Esophagus squamous epithelium (tissue), 5 donors: Measurements from ENCODE around the gene TMEM63B. TPM values are rescaled to one million over a fixed set of nuclear protein-coding genes. Genes with fewer than 3 reads are reported as not detected.
A peak's percentile ranks its signal among the peaks of the same experiment; 100 is the strongest.
"Not testable (repeated sequence)": the region's sequence is repeated elsewhere in the genome, so short reads cannot be mapped to it uniquely, and the experiment has no call there.

Source experiments
- DNase-seq: peaks from one replicate; lab custom pipeline; 2025; lab: John Stamatoyannopoulos, UW
- H3K27ac ChIP-seq, 4 donors: fragments of 200-600 bp; sonication (generic); one replicate each; pipeline ENCODE4 v1.5.1; 2016 to 2019; ENCODE audit warnings: mild to moderate bottlenecking in 1 of 4
- H3K27me3 ChIP-seq, 4 donors: fragments of 200-600 bp; sonication (generic); 1 replicate in 3 of 4; 2 replicates in 1 of 4; pipeline versions ENCODE4 v1.5.1 to v1.6.0; 2017 to 2021; ENCODE audit warnings: antibody characterized with exemption in 1 of 4
- H3K36me3 ChIP-seq, 3 donors: fragments of 200-600 bp; sonication (generic); one replicate each; pipeline ENCODE4 v1.5.1; 2016 to 2019
- H3K4me1 ChIP-seq, 3 donors: fragments of 200-600 bp; sonication (generic); one replicate each; pipeline ENCODE4 v1.5.1; 2017 to 2019
- H3K4me3 ChIP-seq, 4 donors: fragments of 200-600 bp; sonication (generic); 1 replicate in 3 of 4; 2 replicates in 1 of 4; pipeline ENCODE4 v1.5.1; 2016 to 2019; ENCODE audit warnings: mild to moderate bottlenecking in 2 of 4, moderate library complexity in 1 of 4
- H3K9me3 ChIP-seq, 3 donors: fragments of 200-600 bp; sonication (generic); one replicate each; pipeline ENCODE4 v1.5.1; 2016 to 2019
- CTCF ChIP-seq, 6 experiments: fragments of 450-650 bp in 4 of 6; fragments of 200-600 bp in 2 of 6; sonication (generic) in 2 of 6; IDR thresholded peaks; one replicate each; pipeline ENCODE4 v1.5.1; 2016 to 2019; ENCODE audit warnings: antibody characterized with exemption in 6 of 6, mild to moderate bottlenecking in 4 of 6, moderate library complexity in 4 of 6
- POLR2A ChIP-seq, 4 donors: fragments of 450-650 bp; IDR thresholded peaks; one replicate each; pipeline ENCODE4 v1.6.1; 2017; ENCODE audit warnings: antibody characterized with exemption in 4 of 4, mild to moderate bottlenecking in 4 of 4, moderate library complexity in 3 of 4
- WGBS, 2 donors: methylation state at CpG; one replicate each; pipeline ENCODE4 v1.1.5; 2018; 5-methylcytosine and 5-hydroxymethylcytosine counted together
- intact Hi-C: fragments of 100-400 bp; cut with DNase I; formaldehyde crosslinking; loops from one replicate; pipeline ENCODE4 v1.15.0; 2022
- total RNA-seq, 4 donors: library from RNA; depleted of rRNA; stranded (reverse); fragments of >200 nt; gene quantifications; one replicate each; pipeline ENCODE4 v1.1.0, GENCODE V29; 2016
- donor health status: DM: yes; HTN: yes; CAD: no.

TMEM63B gene
- total RNA-seq, 4 donors from 2014 or later, result 27.8 to 56.3 (median 45.5) TPM

GRCh38 chr6:44179072-44179536 is 51.8 kb downstream of the TMEM63B start:
- Histone ChIP-seq H3K36me3 (no peaks in the 10 kb centered on the region), H3K27me3 (peaks cover 0 to under 1% (median 0%) of the 10 kb centered on the region in 4 donors), H3K9me3 (no peaks in the 10 kb centered on the region), H3K4me3 (no peak overlapping the region), H3K27ac (peak overlapping the region in 1 of 4 donors; percentile 52), H3K4me1 (peaks cover 0 to 55% (median 8%) of the 10 kb centered on the region in 3 donors)
- intact Hi-C loops, result no loop called here
- 43 to 50% methylated on average over 4 of the region's 4 CpGs for WGBS, 2 donors
- TF ChIP-seq POLR2A (IDR thresholded peaks at IDR 0.05), result no peak
- no peak for TF ChIP-seq CTCF (IDR thresholded peaks at IDR 0.05)
- DNase-seq, result no peak

GRCh38 chr6:44179648-44180047 is 52.3 kb downstream of the TMEM63B start:
- TF ChIP-seq CTCF (IDR thresholded peaks at IDR 0.05) (no peak), POLR2A (IDR thresholded peaks at IDR 0.05) (no peak)
- intact Hi-C loops, result no loop called here
- WGBS, 2 donors, result 85 to 96% methylated on average over 4 to 5 of the region's 7 CpGs
- DNase-seq, result no peak
- no peak overlapping the region for H3K4me3 ChIP-seq
- peaks cover 0 to 6% (median 0%) of the 10 kb centered on the region in 4 donors for H3K27me3 ChIP-seq
- H3K27ac ChIP-seq, result no peak overlapping the region
- H3K4me1 ChIP-seq, result peaks cover 0 to 60% (median 8%) of the 10 kb centered on the region in 3 donors
- H3K36me3 ChIP-seq, result no peaks in the 10 kb centered on the region
- H3K9me3 ChIP-seq, result no peaks in the 10 kb centered on the region

GRCh38 chr6:44180406-44180805 is 53.1 kb downstream of the TMEM63B start:
- WGBS, 2 donors, result 100% methylated on average over 1 of the region's 4 CpGs
- intact Hi-C loops, result no loop called here
- Histone ChIP-seq H3K9me3 (no peaks in the 10 kb centered on the region), H3K36me3 (no peaks in the 10 kb centered on the region), H3K4me3 (no peak overlapping the region), H3K4me1 (peaks cover 0 to 68% (median 8%) of the 10 kb centered on the region in 3 donors), H3K27me3 (peaks cover 0 to 6% (median 0%) of the 10 kb centered on the region in 4 donors), H3K27ac (no peak overlapping the region)
- no peak for DNase-seq
- TF ChIP-seq POLR2A (IDR thresholded peaks at IDR 0.05), result no peak

- intact Hi-C loops, result no loop called here
- WGBS, 2 donors, result 84 to 100% methylated on average over 1 to 2 of the region's 4 CpGs
- no peaks in the 10 kb centered on the region for H3K36me3 ChIP-seq
- H3K4me3 ChIP-seq, result no peak overlapping the region
- no peak overlapping the region for H3K27ac ChIP-seq
- peaks cover 0 to 72% (median 8%) of the 10 kb centered on the region in 3 donors for H3K4me1 ChIP-seq
- DNase-seq, result no peak
- peaks cover 0 to 6% (median 0%) of the 10 kb centered on the region in 4 donors for H3K27me3 ChIP-seq
- no peak for TF ChIP-seq POLR2A (IDR thresholded peaks at IDR 0.05)
- H3K9me3 ChIP-seq, result no peaks in the 10 kb centered on the region
Observed at GRCh38 chr6:44180886-44181285, 53.5 kb downstream of the TMEM63B start.

GRCh38 chr6:44181784-44182183 is 54.4 kb downstream of the TMEM63B start:
- H3K36me3 ChIP-seq, DNase-seq, H3K4me3 ChIP-seq, H3K27ac ChIP-seq, H3K9me3 ChIP-seq, intact Hi-C loops, H3K27me3 ChIP-seq: not testable (repeated sequence)
- peaks cover 0 to 67% (median 8%) of the 10 kb centered on the region in 3 donors for H3K4me1 ChIP-seq

- H3K4me3 ChIP-seq, result no peak overlapping the region
- WGBS, 2 donors, result 92 to 100% methylated on average over 3 to 4 of the region's 4 CpGs
- peak overlapping the region in 2 of 4 donors; percentile 19 to 42 for H3K27ac ChIP-seq
- H3K4me1 ChIP-seq, result peaks cover 0 to 55% (median 4%) of the 10 kb centered on the region in 3 donors
- DNase-seq, result no peak
- TF ChIP-seq POLR2A (IDR thresholded peaks at IDR 0.05), result no peak
- TF ChIP-seq CTCF (IDR thresholded peaks at IDR 0.05), result no peak
- intact Hi-C loops, result no loop called here
- H3K36me3 ChIP-seq, result no peaks in the 10 kb centered on the region
- no peaks in the 10 kb centered on the region for H3K9me3 ChIP-seq
- H3K27me3 ChIP-seq, result peaks cover 0 to 6% (median 0%) of the 10 kb centered on the region in 4 donors
Observed at GRCh38 chr6:44182911-44183390, 55.6 kb downstream of the TMEM63B start.
